ENCODE measurements around the gene L3MBTL4.
A peak's percentile ranks its signal among the peaks of the same experiment; 100 is the strongest.
"Not testable (repeated sequence)": the region's sequence is repeated elsewhere in the genome, so short reads cannot be mapped to it uniquely, and the experiment has no call there.

The L3MBTL4 gene

GRCh38 chr18:6286585-6286984, 128.1 kb downstream of the L3MBTL4 start:
- TF ChIP-seq TAF1 (IDR thresholded peaks at IDR 0.05; ENCODE audit: low read depth, low read length) (no peak), POU2F2 (IDR thresholded peaks at IDR 0.05; ENCODE audit: low read depth, low read length) (no peak), PAX5 (IDR thresholded peaks at IDR 0.05; ENCODE audit: insufficient read depth, low read length, severe bottlenecking) (no peak), POLR2A (IDR thresholded peaks at IDR 0.05; ENCODE audit: low read depth, low read length) (no peak), SPI1 (IDR thresholded peaks at IDR 0.05; ENCODE audit: low read depth, low read length) (no peak), POLR2AphosphoS5 (IDR thresholded peaks at IDR 0.05; ENCODE audit: low read depth, low read length) (no peak)
- DNase-seq (ENCODE audit: insufficient read length, low spot score) (no peak), FAIRE-seq (no peak)

GRCh38 chr18:6284761-6285160, 129.9 kb downstream of the L3MBTL4 start:
- no peak for TF ChIP-seq SPI1 (IDR thresholded peaks at IDR 0.05; ENCODE audit: low read depth, low read length)
- no peak for TF ChIP-seq PAX5 (IDR thresholded peaks at IDR 0.05; ENCODE audit: insufficient read depth, low read length, severe bottlenecking)
- no peak for TF ChIP-seq TAF1 (IDR thresholded peaks at IDR 0.05; ENCODE audit: low read depth, low read length)
- TF ChIP-seq POLR2A (IDR thresholded peaks at IDR 0.05; ENCODE audit: low read depth, low read length): no peak
- no peak for TF ChIP-seq POLR2AphosphoS5 (IDR thresholded peaks at IDR 0.05; ENCODE audit: low read depth, low read length)
- DNase-seq (ENCODE audit: insufficient read length, low spot score) (no peak), FAIRE-seq (no peak)

GRCh38 chr18:6284300-6284699, 130.4 kb downstream of the L3MBTL4 start:
- TF ChIP-seq POU2F2 (IDR thresholded peaks at IDR 0.05; ENCODE audit: low read depth, low read length) (no peak), SPI1 (IDR thresholded peaks at IDR 0.05; ENCODE audit: low read depth, low read length) (no peak), PAX5 (IDR thresholded peaks at IDR 0.05; ENCODE audit: insufficient read depth, low read length, severe bottlenecking) (no peak), POLR2A (IDR thresholded peaks at IDR 0.05; ENCODE audit: low read depth, low read length) (no peak), POLR2AphosphoS5 (IDR thresholded peaks at IDR 0.05; ENCODE audit: low read depth, low read length) (no peak), TAF1 (IDR thresholded peaks at IDR 0.05; ENCODE audit: low read depth, low read length) (no peak)
- DNase-seq (ENCODE audit: insufficient read length, low spot score) (no peak), FAIRE-seq (no peak)

- no peak for TF ChIP-seq TAF1 (IDR thresholded peaks at IDR 0.05; ENCODE audit: low read depth, low read length)
- TF ChIP-seq POLR2A (IDR thresholded peaks at IDR 0.05; ENCODE audit: low read depth, low read length): no peak
- no peak for TF ChIP-seq PAX5 (IDR thresholded peaks at IDR 0.05; ENCODE audit: insufficient read depth, low read length, severe bottlenecking)
- TF ChIP-seq POLR2AphosphoS5 (IDR thresholded peaks at IDR 0.05; ENCODE audit: low read depth, low read length): no peak
- TF ChIP-seq SPI1 (IDR thresholded peaks at IDR 0.05; ENCODE audit: low read depth, low read length): no peak
- no peak for TF ChIP-seq POU2F2 (IDR thresholded peaks at IDR 0.05; ENCODE audit: low read depth, low read length)
- no peak for FAIRE-seq
- no peak for DNase-seq (ENCODE audit: insufficient read length, low spot score)
These were observed 132.8 kb downstream of the L3MBTL4 start for GRCh38 chr18:6281874-6282273.

- TF ChIP-seq SPI1 (IDR thresholded peaks at IDR 0.05; ENCODE audit: low read depth, low read length): no peak
- TF ChIP-seq TAF1 (IDR thresholded peaks at IDR 0.05; ENCODE audit: low read depth, low read length): no peak
- no peak for TF ChIP-seq PAX5 (IDR thresholded peaks at IDR 0.05; ENCODE audit: insufficient read depth, low read length, severe bottlenecking)
- no peak for TF ChIP-seq POU2F2 (IDR thresholded peaks at IDR 0.05; ENCODE audit: low read depth, low read length)
- no peak for TF ChIP-seq POLR2AphosphoS5 (IDR thresholded peaks at IDR 0.05; ENCODE audit: low read depth, low read length)
- DNase-seq (ENCODE audit: insufficient read length, low spot score) (no peak), FAIRE-seq (no peak)
These were observed 134.4 kb downstream of the L3MBTL4 start for GRCh38 chr18:6280211-6280743.

GRCh38 chr18:6279308-6279707, 135.4 kb downstream of the L3MBTL4 start:
- no peak for TF ChIP-seq TAF1 (IDR thresholded peaks at IDR 0.05; ENCODE audit: low read depth, low read length)
- TF ChIP-seq SPI1 (IDR thresholded peaks at IDR 0.05; ENCODE audit: low read depth, low read length): no peak
- no peak for TF ChIP-seq PAX5 (IDR thresholded peaks at IDR 0.05; ENCODE audit: insufficient read depth, low read length, severe bottlenecking)
- no peak for TF ChIP-seq POLR2A (IDR thresholded peaks at IDR 0.05; ENCODE audit: low read depth, low read length)
- no peak for TF ChIP-seq POLR2AphosphoS5 (IDR thresholded peaks at IDR 0.05; ENCODE audit: low read depth, low read length)
- TF ChIP-seq POU2F2 (IDR thresholded peaks at IDR 0.05; ENCODE audit: low read depth, low read length): no peak
- DNase-seq (ENCODE audit: insufficient read length, low spot score) (no peak), FAIRE-seq (no peak)

GRCh38 chr18:6273423-6273822, 141.3 kb downstream of the L3MBTL4 start:
- DNase-seq (ENCODE audit: insufficient read length, low spot score): no peak
- no peak for FAIRE-seq
- TF ChIP-seq PAX5 (IDR thresholded peaks at IDR 0.05; ENCODE audit: insufficient read depth, low read length, severe bottlenecking): no peak
- TF ChIP-seq SPI1 (IDR thresholded peaks at IDR 0.05; ENCODE audit: low read depth, low read length): no peak
- TF ChIP-seq TAF1 (IDR thresholded peaks at IDR 0.05; ENCODE audit: low read depth, low read length): no peak
- TF ChIP-seq POLR2AphosphoS5 (IDR thresholded peaks at IDR 0.05; ENCODE audit: low read depth, low read length): no peak

- not testable (repeated sequence) for DNase-seq (ENCODE audit: insufficient read length, low spot score); FAIRE-seq
These were observed 142.6 kb downstream of the L3MBTL4 start for GRCh38 chr18:6272144-6272543.

- TF ChIP-seq SPI1 (IDR thresholded peaks at IDR 0.05; ENCODE audit: low read depth, low read length) (no peak), POLR2A (IDR thresholded peaks at IDR 0.05; ENCODE audit: low read depth, low read length) (no peak), TAF1 (IDR thresholded peaks at IDR 0.05; ENCODE audit: low read depth, low read length) (no peak), POLR2AphosphoS5 (IDR thresholded peaks at IDR 0.05; ENCODE audit: low read depth, low read length) (no peak), POU2F2 (IDR thresholded peaks at IDR 0.05; ENCODE audit: low read depth, low read length) (no peak), PAX5 (IDR thresholded peaks at IDR 0.05; ENCODE audit: insufficient read depth, low read length, severe bottlenecking) (no peak)
- DNase-seq (ENCODE audit: insufficient read length, low spot score) (no peak), FAIRE-seq (no peak)
These were observed 143.1 kb downstream of the L3MBTL4 start for GRCh38 chr18:6271585-6271984.

GRCh38 chr18:6270771-6271216, 143.9 kb downstream of the L3MBTL4 start:
- TF ChIP-seq PAX5 (IDR thresholded peaks at IDR 0.05; ENCODE audit: insufficient read depth, low read length, severe bottlenecking) (no peak), TAF1 (IDR thresholded peaks at IDR 0.05; ENCODE audit: low read depth, low read length) (no peak), POU2F2 (IDR thresholded peaks at IDR 0.05; ENCODE audit: low read depth, low read length) (0 out of 2 replicates have a peak, but pooled peaks have one; percentile 28), SPI1 (IDR thresholded peaks at IDR 0.05; ENCODE audit: low read depth, low read length) (no peak)
- DNase-seq (ENCODE audit: insufficient read length, low spot score) (no peak), FAIRE-seq (no peak)

Data from GM12891 (cell line).